Lung (tissue), 12 donors: ENCODE measurements around the gene SH2D3A. TPM values are rescaled to one million over a fixed set of nuclear protein-coding genes. Genes with fewer than 3 reads are reported as not detected.
"Not testable (repeated sequence)": the region's sequence is repeated elsewhere in the genome, so short reads cannot be mapped to it uniquely, and the experiment has no call there.

Experiments
- ATAC-seq: fragments of 200-7000 bp; cut with Tn5 transposase; one replicate; pipeline ENCODE4 v1.9.1; 2020; ENCODE audit warnings: moderate number of reproducible peaks; ENCODE audit not compliant: insufficient read depth, low FRiP score
- DNase-seq, 3 donors: peaks; one replicate each; pipeline ENCODE4 v3.0.0-alpha.2; 2013 to 2017
- H3K27ac ChIP-seq, 2 donors: one replicate each; pipeline ENCODE4 v1.5.1; 2013; ENCODE audit warnings: mild to moderate bottlenecking in 2 of 2, moderate library complexity in 2 of 2, control low read depth in 1 of 2, inconsistent platforms in 1 of 2, low read depth in 1 of 2, low read length in 1 of 2
- H3K27me3 ChIP-seq, 3 donors: one replicate each; pipeline ENCODE4 v1.5.1; 2013; ENCODE audit warnings: low read length in 2 of 3; ENCODE audit not compliant: control insufficient read depth in 3 of 3, insufficient read depth in 3 of 3
- H3K36me3 ChIP-seq, 4 donors: one replicate each; pipeline ENCODE4 v1.5.1; 2013; ENCODE audit warnings: low read length in 4 of 4, mild to moderate bottlenecking in 1 of 4, moderate library complexity in 1 of 4; ENCODE audit not compliant: control insufficient read depth in 4 of 4, insufficient read depth in 4 of 4
- H3K4me1 ChIP-seq, 5 donors: one replicate each; pipeline ENCODE4 v1.5.1; 2013; ENCODE audit warnings: low read length in 5 of 5, mild to moderate bottlenecking in 2 of 5, moderate library complexity in 1 of 5; ENCODE audit not compliant: control insufficient read depth in 5 of 5, insufficient read depth in 5 of 5
- H3K4me3 ChIP-seq: one replicate; pipeline ENCODE4 v1.5.1; 2013; ENCODE audit warnings: mild to moderate bottlenecking, control low read depth, moderate library complexity
- H3K9ac ChIP-seq, 2 donors: one replicate each; pipeline ENCODE4 v1.5.1; 2013; ENCODE audit warnings: low read length in 2 of 2, control low read depth in 1 of 2; ENCODE audit not compliant: insufficient read depth in 1 of 2
- H3K9me3 ChIP-seq, 4 donors: one replicate each; pipeline ENCODE4 v1.5.1; 2013; ENCODE audit warnings: low read length in 3 of 4, mild to moderate bottlenecking in 1 of 4, moderate library complexity in 1 of 4; ENCODE audit not compliant: control insufficient read depth in 4 of 4, insufficient read depth in 3 of 4
- WGBS, 2 donors: extraction: QIAGEN DNeasy Blood & Tissue Kit; methylation state at CpG; one replicate each; pipeline ENCODE4 v1.1.7; 2013; 5-methylcytosine and 5-hydroxymethylcytosine counted together
- polyA plus RNA-seq, 2 donors: library from polyadenylated mRNA; stranded (reverse); fragments of 200-250 nt; gene quantifications; one replicate each; pipeline ENCODE4 v1.2.1, GENCODE V29; 2013
- total RNA-seq, 2 donors: library from RNA; depleted of rRNA in 1 of 2; stranded (reverse); fragments of >200 nt in 1 of 2; gene quantifications; one replicate each; pipeline ENCODE4 v1.2.1, GENCODE V29; 2014 to 2021
- TF ChIP-seq, protein P1 (sequence below): IDR thresholded peaks from 2 replicates; pipeline ENCODE4 v1.5.1; 2012; ENCODE audit warnings: mild to moderate bottlenecking; ENCODE audit errors: control extremely low read depth, extremely low read depth
- donor health status: control.
- donor health status: control.
- donor health status: Bipolar disorder and iron deficiency.
- donor health status: healthy.
- donor health status: DM: yes; HTN: yes; CAD: no.

Gene SH2D3A
- total and polyA plus RNA-seq, 4 donors: 16.6 to 30.6 (median 22.7) TPM

DNA sequence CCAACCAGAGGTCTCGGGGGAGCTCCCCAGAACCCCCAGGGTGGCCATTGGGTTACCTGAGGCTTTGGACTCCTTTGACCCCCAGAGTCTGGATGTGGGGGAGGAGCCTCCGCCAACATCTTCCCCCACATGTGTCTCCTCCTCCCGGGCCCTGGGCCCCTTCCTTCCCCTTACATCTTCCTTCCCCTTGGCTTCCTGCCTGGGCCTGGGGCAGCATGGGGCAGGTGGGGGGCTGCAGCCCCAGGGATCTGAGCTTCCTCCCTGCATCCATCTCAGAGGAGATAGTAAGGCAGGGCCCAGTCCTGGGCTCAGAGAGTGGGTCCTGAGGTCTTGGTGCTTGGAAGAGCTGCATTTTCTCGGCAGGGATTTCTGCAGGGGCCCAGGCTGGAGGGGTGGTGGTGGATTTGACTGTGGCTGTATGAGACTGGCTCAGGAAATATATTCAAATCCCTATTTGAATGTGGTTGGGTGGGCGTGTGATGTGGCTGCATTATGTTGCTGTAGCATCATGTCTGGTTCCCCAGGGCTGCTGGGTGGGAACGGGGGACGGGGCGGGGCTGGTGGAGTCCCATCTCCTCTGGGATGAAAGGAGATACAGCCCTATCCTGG, 6.2 kb upstream of the SH2D3A start:
- Histone ChIP-seq H3K36me3 (no peaks in the 10 kb centered on the region), H3K9me3 (no peaks in the 10 kb centered on the region), H3K4me1 (peaks cover 0 to 7% (median 0%) of the 10 kb centered on the region in 5 donors), H3K27me3 (no peaks in the 10 kb centered on the region), H3K9ac (no peak overlapping the region), H3K4me3 (no peak overlapping the region), H3K27ac (peak overlapping the region in 1 of 2 donors; percentile 81)
- ATAC-seq: peak; percentile 37
- WGBS, 2 donors: 31 to 34% methylated on average over 8 of the region's 8 CpGs
- TF ChIP-seq, protein P1, sequence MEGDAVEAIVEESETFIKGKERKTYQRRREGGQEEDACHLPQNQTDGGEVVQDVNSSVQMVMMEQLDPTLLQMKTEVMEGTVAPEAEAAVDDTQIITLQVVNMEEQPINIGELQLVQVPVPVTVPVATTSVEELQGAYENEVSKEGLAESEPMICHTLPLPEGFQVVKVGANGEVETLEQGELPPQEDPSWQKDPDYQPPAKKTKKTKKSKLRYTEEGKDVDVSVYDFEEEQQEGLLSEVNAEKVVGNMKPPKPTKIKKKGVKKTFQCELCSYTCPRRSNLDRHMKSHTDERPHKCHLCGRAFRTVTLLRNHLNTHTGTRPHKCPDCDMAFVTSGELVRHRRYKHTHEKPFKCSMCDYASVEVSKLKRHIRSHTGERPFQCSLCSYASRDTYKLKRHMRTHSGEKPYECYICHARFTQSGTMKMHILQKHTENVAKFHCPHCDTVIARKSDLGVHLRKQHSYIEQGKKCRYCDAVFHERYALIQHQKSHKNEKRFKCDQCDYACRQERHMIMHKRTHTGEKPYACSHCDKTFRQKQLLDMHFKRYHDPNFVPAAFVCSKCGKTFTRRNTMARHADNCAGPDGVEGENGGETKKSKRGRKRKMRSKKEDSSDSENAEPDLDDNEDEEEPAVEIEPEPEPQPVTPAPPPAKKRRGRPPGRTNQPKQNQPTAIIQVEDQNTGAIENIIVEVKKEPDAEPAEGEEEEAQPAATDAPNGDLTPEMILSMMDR: no peak
- no peak for DNase-seq

DNA sequence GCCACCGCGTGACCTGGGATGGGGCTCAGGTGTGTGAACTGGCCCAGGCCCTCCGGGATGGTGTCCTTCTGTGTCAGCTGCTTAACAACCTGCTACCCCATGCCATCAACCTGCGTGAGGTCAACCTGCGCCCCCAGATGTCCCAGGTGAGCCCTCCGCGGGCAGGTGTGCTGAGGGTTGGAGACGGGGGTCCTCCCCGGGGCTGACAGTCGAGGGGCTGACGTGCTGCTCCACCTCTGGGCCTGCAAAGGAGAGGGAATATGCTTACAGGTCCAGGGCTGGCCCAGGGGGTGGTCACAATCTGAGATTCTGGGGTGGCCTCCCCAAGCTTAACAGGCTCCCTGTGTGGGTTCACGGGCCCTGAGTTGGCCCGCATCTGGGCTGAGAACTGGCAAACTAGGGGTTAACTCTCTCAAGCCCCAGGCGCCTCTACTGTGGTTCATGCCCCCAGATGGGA, 5.7 kb upstream of the SH2D3A start:
- no peak overlapping the region for H3K9ac ChIP-seq

DNA sequence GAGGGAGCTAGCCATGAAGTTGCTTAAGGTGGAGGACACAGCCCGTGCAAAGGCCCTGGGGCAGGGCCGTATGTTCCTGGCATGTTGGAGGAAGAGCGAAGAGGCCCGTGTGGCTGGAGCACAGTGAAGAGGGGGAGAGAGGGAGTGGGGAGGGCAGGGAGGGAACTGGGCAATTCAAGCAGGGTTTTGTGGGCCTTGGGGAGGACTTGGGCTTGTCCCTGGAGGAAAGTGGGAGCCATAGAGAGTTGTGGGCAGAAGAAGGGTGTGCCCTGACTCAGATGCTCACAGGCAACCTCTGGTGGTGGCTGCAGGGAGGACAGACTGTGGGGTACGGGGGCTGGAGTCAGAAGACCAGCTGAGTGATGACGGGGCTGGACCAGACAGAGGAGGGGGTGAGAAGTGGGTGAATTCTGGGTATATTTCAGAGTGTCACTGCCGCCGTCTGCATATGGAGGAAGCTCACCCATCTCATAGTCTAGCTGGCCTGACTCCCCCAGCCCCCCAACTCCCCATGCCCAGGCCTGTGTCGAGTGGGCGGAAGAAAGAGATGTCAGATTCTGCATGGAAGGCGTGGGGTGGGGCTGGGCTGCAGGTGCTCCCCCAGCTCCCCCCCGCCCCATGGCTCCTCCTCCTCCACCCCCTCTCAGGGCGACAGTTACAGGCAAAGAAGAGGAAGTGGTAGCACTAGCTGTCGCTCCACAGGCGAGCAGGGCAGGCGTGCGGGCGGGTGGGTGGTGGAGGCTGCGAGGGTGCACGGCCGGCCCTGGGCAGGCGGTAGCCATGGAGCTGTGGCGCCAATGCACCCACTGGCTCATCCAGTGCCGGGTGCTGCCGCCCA, 5.0 kb upstream of the SH2D3A start, which contains the start of gene VAV1:
Gene VAV1, plus strand, starts transcription at position 681 of the 838 bp plus-strand sequence. Its CDS starts 100 bp downstream, at position 781.
- peak within 1 kb of the TSS; percentile 56 for H3K4me3 ChIP-seq
- H3K9me3 ChIP-seq: no peaks in the 10 kb centered on the region
- H3K9ac ChIP-seq: no peak within 1 kb of the TSS
- DNase-seq (peak in 1 of 3 donors; percentile 19), ATAC-seq (peak; percentile 41)
- TF ChIP-seq, protein P1: no peak
- H3K36me3 ChIP-seq: no peaks in the 10 kb centered on the region
- 27 to 46% methylated on average over 18 to 25 of the region's 25 CpGs for WGBS, 2 donors
- peak within 1 kb of the TSS in 1 of 2 donors; percentile 81 for H3K27ac ChIP-seq
- peaks cover 0 to 8% (median 0%) of the 10 kb centered on the region in 5 donors for H3K4me1 ChIP-seq
- H3K27me3 ChIP-seq: no peaks in the 10 kb centered on the region

More for the DNA sequence above, 5.7 kb upstream of the SH2D3A start:
- ATAC-seq: no peak
- Histone ChIP-seq H3K9me3 (no peaks in the 10 kb centered on the region), H3K4me1 (peaks cover 0 to 7% (median 0%) of the 10 kb centered on the region in 5 donors), H3K4me3 (peak overlapping the region; percentile 56), H3K36me3 (no peaks in the 10 kb centered on the region), H3K27me3 (no peaks in the 10 kb centered on the region), H3K27ac (peak overlapping the region in 1 of 2 donors; percentile 81)
- 7 to 57% methylated on average over 9 to 14 of the region's 14 CpGs for WGBS, 2 donors
- no peak for DNase-seq
- TF ChIP-seq, protein P1: no peak

DNA sequence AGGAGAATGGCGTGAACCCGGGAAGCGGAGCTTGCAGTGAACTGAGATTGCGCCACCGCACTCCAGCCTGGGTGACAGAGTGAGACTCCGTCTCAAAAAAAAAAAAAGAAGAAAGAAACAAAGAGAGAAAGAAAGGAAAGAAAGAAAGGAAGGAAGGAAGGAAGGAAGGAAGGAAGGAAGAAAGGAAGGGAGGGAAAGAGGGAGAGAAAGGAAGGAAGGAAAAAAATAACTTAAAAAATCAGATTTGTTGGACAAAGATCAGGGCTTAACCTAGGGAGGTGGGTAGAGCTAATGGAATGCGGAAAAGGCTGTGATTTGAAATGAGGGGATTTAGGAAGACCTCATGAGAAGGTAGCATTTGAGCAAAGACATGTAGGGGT, 4.4 kb upstream of the SH2D3A start:
- not testable (repeated sequence) for H3K36me3 ChIP-seq, ATAC-seq, H3K9me3 ChIP-seq, DNase-seq, H3K27me3 ChIP-seq, H3K9ac ChIP-seq, H3K27ac ChIP-seq, H3K4me3 ChIP-seq
- peaks cover 0 to 14% (median 0%) of the 10 kb centered on the region in 5 donors for H3K4me1 ChIP-seq
- 58 to 82% methylated on average over 7 of the region's 7 CpGs for WGBS, 2 donors
